Measurements from ENCODE around the gene RNASE1. TPM values are rescaled to one million over a fixed set of nuclear protein-coding genes. Genes with fewer than 3 reads are reported as not detected.

RNASE1 gene
- total RNA-seq, 1 experiment from 2014 or later, result 1.6 TPM

DNA sequence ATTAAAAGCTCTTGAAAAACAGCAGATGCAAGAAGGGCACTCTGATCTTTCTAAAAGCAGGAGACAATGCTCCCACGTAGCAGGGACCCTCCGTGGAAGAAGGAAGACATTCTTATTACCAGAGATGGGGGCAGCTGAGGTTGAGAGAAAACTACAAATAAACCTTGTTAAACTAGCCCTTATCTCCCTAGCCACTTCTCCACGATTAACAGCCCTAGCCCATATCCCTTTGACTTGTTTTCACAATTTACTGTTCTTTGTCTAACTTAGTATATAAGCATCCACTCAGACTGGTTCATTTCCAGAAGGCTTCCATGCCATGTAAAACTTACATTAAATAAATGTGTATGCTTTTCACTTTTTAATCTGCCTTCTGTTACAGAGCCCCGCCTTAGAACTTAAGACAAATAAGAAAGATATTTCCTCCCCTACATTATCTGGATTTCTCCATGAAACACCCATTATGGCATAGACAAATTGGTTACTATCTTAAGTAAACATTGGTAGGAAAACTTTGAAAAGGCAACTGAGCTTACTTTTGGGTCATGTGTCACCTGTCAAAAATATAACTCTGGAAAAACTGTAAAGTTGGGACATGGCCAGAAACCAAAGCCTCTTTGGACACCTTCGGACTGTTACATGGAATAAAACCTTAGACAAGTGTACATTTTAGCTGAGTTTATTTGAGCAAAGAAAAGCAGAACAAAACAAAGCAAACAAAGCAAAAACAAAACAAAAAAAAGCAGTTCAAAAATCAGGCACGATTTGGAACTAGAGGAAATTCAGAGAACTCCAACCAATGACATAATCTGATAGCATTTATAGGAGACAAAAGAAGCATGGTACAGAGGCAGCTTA is 4.9 kb upstream of the RNASE1 start:
- no peak for DNase-seq (ENCODE audit: low read depth)

- DNase-seq (ENCODE audit: low read depth), result no peak
Observed at GRCh38 chr14:20805485-20805884, 2.8 kb upstream of the RNASE1 start.

DNA sequence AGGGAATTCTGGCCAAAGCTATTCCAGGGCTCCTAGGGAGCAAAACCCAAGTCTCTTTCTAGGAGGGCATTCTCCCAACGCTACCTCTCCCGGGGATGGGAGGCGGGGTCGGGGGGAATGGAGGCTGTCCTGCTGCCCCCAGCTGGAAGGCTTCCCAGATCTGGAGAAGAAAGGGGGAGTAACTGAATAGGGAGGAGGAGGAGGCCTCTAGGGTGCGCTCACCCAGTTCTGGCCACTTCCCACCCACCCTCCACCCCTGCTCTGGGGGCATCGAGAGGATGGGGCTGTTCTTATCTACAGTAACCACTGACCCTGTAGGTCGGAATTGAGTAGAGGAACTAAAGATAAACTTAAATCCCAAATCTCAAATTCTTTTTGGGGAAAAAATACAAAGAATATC is 579 bp upstream of the RNASE1 start:
- no peak for DNase-seq (ENCODE audit: low read depth)

DNA sequence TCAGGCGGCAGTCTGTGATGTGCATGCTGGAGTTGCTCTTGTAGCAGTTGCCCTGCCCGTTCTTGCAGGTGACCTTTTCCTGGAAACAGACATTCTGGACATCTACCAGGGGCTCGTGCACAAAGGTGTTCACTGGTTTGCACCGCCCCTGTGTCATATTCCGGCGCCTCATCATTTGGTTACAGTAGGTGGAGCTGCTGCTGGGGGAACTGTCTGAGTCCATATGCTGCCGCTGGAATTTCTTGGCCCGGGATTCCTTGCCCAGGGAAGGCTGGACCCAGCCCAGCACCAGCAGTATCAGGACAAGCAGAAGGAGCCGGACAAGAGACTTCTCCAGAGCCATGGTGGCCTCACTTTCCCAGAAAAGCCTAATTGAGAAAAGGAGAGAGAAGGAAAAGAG is 918 bp downstream of the RNASE1 start:
- DNase-seq (ENCODE audit: low read depth), result no peak

GRCh38 chr14:20799892-20800544 is 2.6 kb downstream of the RNASE1 start:
- peak; percentile 4 for DNase-seq (ENCODE audit: low read depth)

DNA sequence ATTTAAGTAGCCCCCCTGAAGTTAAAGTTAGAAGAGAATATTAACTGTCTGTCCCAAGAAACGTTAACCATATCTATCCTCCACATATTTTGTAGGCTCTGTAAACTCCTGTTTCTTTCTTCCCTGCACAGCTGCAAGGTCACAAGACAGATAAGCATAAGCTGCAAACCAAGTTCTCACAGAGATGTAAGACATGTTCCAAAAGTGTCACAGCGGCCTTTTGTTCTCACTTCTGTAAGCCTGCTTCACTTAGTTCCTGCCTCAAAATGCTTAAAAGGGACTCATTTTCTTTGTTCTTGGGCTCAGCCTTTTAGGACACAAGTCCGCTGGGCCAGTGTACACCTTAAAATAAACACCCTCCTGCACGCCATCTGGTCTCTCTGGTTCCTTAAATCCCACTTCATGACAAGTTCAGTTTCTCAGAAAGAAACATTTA is 3.2 kb downstream of the RNASE1 start:
- no peak for DNase-seq (ENCODE audit: low read depth)

- DNase-seq (ENCODE audit: low read depth), result no peak
Observed at GRCh38 chr14:20798932-20799331, 3.7 kb downstream of the RNASE1 start.

- no peak for DNase-seq (ENCODE audit: low read depth)
Observed at GRCh38 chr14:20798318-20798717, 4.3 kb downstream of the RNASE1 start.

- no peak for DNase-seq (ENCODE audit: low read depth)
Observed at GRCh38 chr14:20797164-20797563, 5.5 kb downstream of the RNASE1 start.

DNA sequence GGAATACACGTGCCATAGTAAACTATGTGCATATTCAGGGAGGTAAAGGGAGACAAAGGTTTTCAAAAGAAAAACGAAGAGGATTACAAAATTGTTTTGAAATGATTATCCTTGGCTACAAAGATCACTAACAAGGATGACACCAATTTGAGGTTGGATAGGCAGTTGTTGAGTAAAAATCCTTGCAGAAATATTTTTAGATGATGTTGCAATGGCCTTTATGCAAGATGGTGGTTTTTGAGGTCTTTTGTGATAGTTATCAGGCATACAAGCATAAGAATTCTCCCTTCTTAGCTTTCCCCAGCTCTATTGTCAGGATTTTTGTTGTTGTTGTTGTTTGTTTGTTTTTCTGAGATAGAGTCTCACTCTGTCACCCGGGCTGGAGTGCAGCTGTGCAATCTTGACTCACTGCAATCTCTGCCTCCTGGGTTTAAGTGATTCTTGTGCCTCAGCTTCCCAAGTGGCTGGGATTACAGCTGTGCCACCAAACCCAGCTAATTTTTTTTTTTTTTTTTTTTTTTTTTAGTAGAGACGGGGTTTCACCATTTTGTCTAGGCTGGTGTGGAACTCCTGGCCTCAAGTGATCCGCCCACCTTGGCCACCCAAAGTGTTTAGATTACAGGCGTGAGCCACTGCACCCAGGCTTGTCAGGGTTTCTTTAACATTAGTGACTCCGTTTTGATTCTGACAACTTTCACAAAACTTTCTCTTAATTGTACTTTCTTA is 7.8 kb downstream of the RNASE1 start:
- no peak for DNase-seq (ENCODE audit: low read depth)

GRCh38 chr14:20792556-20792955 is 10.1 kb downstream of the RNASE1 start:
- no peak for DNase-seq (ENCODE audit: low read depth)

GRCh38 chr14:20791597-20791996 is 11.0 kb downstream of the RNASE1 start:
- no peak for DNase-seq (ENCODE audit: low read depth)

- no peak for DNase-seq (ENCODE audit: low read depth)
Observed at GRCh38 chr14:20791187-20791586, 11.5 kb downstream of the RNASE1 start.

- no peak for DNase-seq (ENCODE audit: low read depth)
Observed at GRCh38 chr14:20790464-20791116, 12.1 kb downstream of the RNASE1 start.

- no peak for DNase-seq (ENCODE audit: low read depth)
Observed at GRCh38 chr14:20789230-20789813, 13.3 kb downstream of the RNASE1 start.

- no peak for DNase-seq (ENCODE audit: low read depth)
Observed at GRCh38 chr14:20787025-20787424, 15.6 kb downstream of the RNASE1 start.

DNA sequence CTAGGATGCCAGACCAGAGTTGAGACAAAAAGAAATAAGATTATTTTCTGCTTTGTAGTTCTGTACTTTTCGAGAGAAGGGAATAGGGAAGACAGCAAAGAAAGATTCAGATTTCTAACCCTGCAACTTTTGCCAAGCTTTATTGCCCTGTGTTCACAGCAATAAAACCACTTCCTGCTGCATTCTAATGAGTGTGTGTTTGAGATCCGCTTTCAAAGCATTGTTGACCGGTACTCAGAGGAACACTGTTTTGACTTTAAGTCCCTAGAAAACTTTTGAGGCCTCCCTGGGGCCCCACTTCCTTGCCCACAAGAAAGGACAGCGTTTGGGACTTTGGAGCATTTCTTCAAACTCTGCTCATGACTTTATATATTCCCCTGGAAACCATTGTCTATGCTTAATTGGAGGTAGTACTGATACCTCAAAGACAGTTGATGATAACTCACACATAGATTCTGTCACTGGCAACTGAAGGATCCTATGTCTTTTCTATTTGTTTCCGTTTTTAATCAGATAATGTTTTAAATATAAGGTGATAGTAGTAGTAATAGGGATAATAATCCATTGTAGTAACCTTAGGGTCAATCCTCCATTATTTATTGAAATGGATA is 20.3 kb downstream of the RNASE1 start:
- DNase-seq (ENCODE audit: low read depth), result no peak

- DNase-seq (ENCODE audit: low read depth), result no peak
Observed at GRCh38 chr14:20781803-20782202, 20.8 kb downstream of the RNASE1 start.

GRCh38 chr14:20775901-20776300 is 26.7 kb downstream of the RNASE1 start:
- no peak for DNase-seq (ENCODE audit: low read depth)

DNA sequence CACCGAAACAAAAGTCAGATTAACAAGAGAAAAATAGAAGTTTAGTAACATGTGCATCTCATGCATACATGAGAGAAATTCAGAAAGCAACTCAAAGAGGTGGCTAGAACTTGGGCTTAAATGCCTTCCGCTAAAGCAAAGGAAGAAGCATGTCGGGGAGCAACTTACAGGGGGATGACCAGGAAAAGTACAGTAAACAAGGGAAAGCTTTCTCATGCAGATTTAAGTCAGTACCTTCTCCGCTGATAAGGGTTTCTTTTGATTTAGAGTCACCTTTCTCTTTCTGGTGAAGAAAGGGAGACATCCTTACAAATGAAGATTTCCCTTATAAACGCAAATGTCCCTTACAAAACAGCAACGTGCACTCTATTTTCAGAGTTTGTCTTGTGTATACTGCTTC is 27.6 kb downstream of the RNASE1 start:
- no peak for DNase-seq (ENCODE audit: low read depth)

DNA sequence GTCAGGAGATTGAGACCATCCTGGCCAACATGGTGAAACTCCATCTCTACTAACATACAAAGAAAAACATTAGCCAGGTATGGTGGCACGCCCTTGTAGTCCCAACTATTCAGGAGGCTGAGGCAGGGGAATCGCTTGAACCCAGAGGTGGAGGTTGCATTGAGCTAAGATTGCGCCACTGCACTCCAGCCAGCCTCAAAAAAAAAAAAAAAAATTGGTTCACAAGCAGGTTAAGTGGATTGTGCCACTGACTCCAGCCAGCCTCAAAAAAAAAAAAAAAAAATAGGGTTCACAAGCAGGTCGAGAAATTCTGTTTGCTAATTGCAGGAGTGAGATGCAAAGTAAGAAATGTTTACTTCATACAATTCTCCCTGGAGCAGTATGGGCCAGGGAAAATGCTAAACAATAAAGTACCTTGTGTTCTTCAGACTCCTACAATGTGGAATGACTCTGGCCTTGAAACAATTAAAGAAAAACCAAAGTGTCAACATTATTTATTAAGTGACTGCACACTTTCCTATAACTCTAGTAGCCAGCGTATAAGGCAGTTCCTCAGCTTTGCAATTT is 28.3 kb downstream of the RNASE1 start:
- DNase-seq (ENCODE audit: low read depth), result no peak
